ENCODE measurements around the gene BCR.
A peak's percentile ranks its signal among the peaks of the same experiment; 100 is the strongest.

BCR gene

DNA sequence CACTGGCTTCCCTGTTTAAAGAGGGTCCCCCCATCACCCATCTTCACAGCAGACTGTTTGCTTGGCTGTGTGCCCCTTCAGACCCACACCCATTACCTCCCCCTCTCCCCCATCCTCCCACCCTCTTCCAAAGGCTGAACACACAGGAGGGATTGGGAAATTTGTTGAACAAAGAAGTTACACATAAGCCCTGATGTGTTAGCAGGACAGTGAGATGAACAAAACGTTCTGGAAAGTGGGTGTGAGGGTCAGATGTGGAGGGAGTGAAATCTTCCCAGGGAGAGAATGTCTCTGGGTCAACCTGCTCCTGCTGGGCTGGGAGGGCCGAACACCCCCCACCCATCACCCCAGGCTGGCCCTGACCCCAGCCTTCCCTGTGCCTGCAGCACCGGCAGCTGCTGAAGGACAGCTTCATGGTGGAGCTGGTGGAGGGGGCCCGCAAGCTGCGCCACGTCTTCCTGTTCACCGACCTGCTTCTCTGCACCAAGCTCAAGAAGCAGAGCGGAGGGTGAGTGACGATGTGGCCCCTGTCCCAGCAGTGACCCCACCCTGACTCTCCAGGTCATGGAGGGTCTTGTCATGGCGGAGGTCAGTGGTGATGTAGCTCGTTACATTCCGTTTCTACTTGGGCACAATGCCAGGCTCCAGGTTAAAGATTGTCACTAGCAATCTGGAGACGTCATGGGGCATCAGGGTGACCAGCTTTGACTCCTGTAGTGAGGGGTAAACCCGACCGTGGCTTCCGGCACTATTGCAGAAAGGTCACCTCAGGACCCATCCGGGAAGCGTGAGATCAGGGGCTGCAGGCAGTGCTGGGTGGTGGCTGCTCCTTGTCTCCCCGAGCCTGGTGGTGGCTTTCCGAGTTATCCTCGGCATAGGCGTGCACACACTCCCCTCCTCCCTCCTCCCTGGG lies 103.5 kb downstream of the BCR start:
- H3K27me3 ChIP-seq (ENCODE audit: insufficient read depth, poor library complexity, severe bottlenecking), result no peaks in the 10 kb centered on the region
- peaks cover 36% of the 10 kb centered on the region for H3K4me1 ChIP-seq (ENCODE audit: insufficient read depth, poor library complexity, severe bottlenecking)
- H3K27ac ChIP-seq (ENCODE audit: poor library complexity, severe bottlenecking), result peak overlapping the region; percentile 77
- TF ChIP-seq, protein P1, sequence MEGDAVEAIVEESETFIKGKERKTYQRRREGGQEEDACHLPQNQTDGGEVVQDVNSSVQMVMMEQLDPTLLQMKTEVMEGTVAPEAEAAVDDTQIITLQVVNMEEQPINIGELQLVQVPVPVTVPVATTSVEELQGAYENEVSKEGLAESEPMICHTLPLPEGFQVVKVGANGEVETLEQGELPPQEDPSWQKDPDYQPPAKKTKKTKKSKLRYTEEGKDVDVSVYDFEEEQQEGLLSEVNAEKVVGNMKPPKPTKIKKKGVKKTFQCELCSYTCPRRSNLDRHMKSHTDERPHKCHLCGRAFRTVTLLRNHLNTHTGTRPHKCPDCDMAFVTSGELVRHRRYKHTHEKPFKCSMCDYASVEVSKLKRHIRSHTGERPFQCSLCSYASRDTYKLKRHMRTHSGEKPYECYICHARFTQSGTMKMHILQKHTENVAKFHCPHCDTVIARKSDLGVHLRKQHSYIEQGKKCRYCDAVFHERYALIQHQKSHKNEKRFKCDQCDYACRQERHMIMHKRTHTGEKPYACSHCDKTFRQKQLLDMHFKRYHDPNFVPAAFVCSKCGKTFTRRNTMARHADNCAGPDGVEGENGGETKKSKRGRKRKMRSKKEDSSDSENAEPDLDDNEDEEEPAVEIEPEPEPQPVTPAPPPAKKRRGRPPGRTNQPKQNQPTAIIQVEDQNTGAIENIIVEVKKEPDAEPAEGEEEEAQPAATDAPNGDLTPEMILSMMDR (IDR thresholded peaks at IDR 0.05; ENCODE audit: poor library complexity, severe bottlenecking), result no peak
- DNase-seq (ENCODE audit: low spot score) (peak; percentile 55), ATAC-seq (ENCODE audit: low read depth) (no peak)
- peaks cover 78% of the 10 kb centered on the region for H3K36me3 ChIP-seq (ENCODE audit: low read depth)
- peaks cover 7% of the 10 kb centered on the region for H3K9me3 ChIP-seq (ENCODE audit: severe bottlenecking)
- H3K4me3 ChIP-seq (ENCODE audit: severe bottlenecking), result no peak overlapping the region

DNA sequence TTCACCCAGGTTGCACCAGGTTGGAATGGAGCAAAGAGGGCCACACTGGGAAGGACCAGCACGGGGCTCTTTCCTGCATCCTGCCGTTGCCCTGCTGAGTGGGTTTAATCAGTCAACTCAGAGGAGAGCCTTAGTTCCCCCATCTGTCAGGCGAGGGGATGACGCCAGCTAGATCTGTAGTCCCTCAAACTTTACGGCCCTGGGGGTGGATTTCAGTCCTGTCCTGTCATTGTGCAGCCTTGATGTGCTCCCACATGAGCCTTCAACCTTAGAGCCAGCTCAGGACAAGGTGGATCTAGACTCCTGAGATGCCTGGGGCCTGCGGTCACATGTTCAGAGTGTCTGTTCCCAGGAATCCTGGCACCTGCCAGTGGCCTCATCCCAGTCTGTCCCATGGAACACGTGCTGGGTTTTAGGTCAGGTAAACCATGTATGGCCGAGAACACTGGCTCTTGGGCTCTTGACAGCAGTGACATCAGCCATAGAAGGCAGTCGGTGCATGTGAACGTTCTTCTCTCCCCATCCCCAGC lies 104.3 kb downstream of the BCR start:
- DNase-seq (ENCODE audit: low spot score), result no peak
- Histone ChIP-seq H3K27ac (ENCODE audit: poor library complexity, severe bottlenecking) (no peak overlapping the region), H3K4me1 (ENCODE audit: insufficient read depth, poor library complexity, severe bottlenecking) (peaks cover 29% of the 10 kb centered on the region), H3K36me3 (ENCODE audit: low read depth) (peaks cover 81% of the 10 kb centered on the region), H3K27me3 (ENCODE audit: insufficient read depth, poor library complexity, severe bottlenecking) (no peaks in the 10 kb centered on the region), H3K4me3 (ENCODE audit: severe bottlenecking) (no peak overlapping the region), H3K9me3 (ENCODE audit: severe bottlenecking) (peaks cover 7% of the 10 kb centered on the region)
- ATAC-seq (ENCODE audit: low read depth), result no peak
- TF ChIP-seq, protein P1 (IDR thresholded peaks at IDR 0.05; ENCODE audit: poor library complexity, severe bottlenecking), result no peak

- H3K27me3 ChIP-seq (ENCODE audit: insufficient read depth, poor library complexity, severe bottlenecking), result no peaks in the 10 kb centered on the region
- ATAC-seq (ENCODE audit: low read depth) (no peak), DNase-seq (ENCODE audit: low spot score) (no peak)
- peaks cover 5% of the 10 kb centered on the region for H3K9me3 ChIP-seq (ENCODE audit: severe bottlenecking)
- TF ChIP-seq, protein P1 (IDR thresholded peaks at IDR 0.05; ENCODE audit: poor library complexity, severe bottlenecking), result no peak
- H3K36me3 ChIP-seq (ENCODE audit: low read depth), result peaks cover 81% of the 10 kb centered on the region
- no peak overlapping the region for H3K4me3 ChIP-seq (ENCODE audit: severe bottlenecking)
- H3K27ac ChIP-seq (ENCODE audit: poor library complexity, severe bottlenecking), result no peak overlapping the region
- peaks cover 22% of the 10 kb centered on the region for H3K4me1 ChIP-seq (ENCODE audit: insufficient read depth, poor library complexity, severe bottlenecking)
Measured at GRCh38 chr22:23285236-23285635, 104.9 kb downstream of the BCR start.

DNA sequence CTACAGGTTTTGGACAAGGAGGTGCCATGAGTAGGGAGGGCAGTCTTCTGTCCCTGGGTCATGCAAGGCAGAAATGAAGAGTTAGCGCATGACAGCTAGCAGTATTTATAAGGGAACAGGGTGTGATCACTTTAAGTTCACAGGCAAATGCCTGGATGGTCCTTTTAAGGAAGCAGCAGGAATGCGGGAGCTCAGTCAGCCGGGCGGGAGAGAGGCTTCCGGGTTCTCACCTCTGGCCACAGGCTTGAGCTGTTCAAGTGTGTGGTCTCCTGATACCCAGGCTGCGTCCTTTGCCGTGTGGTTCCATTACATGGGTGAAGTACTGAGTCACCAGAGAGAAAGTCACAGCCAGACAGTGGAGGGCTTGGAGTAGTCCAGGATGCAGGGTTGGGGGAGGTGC lies 105.4 kb downstream of the BCR start:
- TF ChIP-seq, protein P1 (IDR thresholded peaks at IDR 0.05; ENCODE audit: poor library complexity, severe bottlenecking), result no peak
- H3K27ac ChIP-seq (ENCODE audit: poor library complexity, severe bottlenecking), result no peak overlapping the region
- H3K4me3 ChIP-seq (ENCODE audit: severe bottlenecking), result no peak overlapping the region

DNA sequence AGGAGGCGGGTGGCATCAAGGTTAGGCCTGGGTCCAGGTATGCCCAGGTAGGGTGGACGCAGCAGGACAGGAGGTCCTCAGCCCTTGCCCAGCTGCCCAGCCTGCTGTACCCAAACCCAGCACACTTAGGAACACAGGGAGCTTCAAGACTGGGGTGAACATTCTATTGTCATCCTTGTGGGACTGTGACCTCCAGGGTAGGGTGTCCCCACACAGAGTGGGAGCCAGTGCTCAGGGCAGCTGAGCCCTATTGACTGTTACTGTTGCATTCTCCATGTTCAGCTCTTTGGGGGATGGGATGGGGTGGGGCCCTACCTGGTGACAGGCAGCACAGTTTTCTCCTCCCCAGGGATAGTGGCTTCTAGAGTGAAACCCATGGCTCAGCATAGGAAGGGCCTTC lies 106.0 kb downstream of the BCR start:
- H3K27me3 ChIP-seq (ENCODE audit: insufficient read depth, poor library complexity, severe bottlenecking), result no peaks in the 10 kb centered on the region
- H3K36me3 ChIP-seq (ENCODE audit: low read depth), result peaks cover 81% of the 10 kb centered on the region
- peaks cover 3% of the 10 kb centered on the region for H3K9me3 ChIP-seq (ENCODE audit: severe bottlenecking)
- ATAC-seq (ENCODE audit: low read depth), result no peak
- peaks cover 19% of the 10 kb centered on the region for H3K4me1 ChIP-seq (ENCODE audit: insufficient read depth, poor library complexity, severe bottlenecking)
- no peak overlapping the region for H3K27ac ChIP-seq (ENCODE audit: poor library complexity, severe bottlenecking)
- TF ChIP-seq, protein P1 (IDR thresholded peaks at IDR 0.05; ENCODE audit: poor library complexity, severe bottlenecking), result no peak
- no peak overlapping the region for H3K4me3 ChIP-seq (ENCODE audit: severe bottlenecking)
- no peak for DNase-seq (ENCODE audit: low spot score)

More for the DNA sequence above, 105.4 kb downstream of the BCR start:
- peaks cover 22% of the 10 kb centered on the region for H3K4me1 ChIP-seq (ENCODE audit: insufficient read depth, poor library complexity, severe bottlenecking)
- DNase-seq (ENCODE audit: low spot score), result no peak
- H3K36me3 ChIP-seq (ENCODE audit: low read depth), result peaks cover 81% of the 10 kb centered on the region
- no peak for ATAC-seq (ENCODE audit: low read depth)
- H3K27me3 ChIP-seq (ENCODE audit: insufficient read depth, poor library complexity, severe bottlenecking), result no peaks in the 10 kb centered on the region
- H3K9me3 ChIP-seq (ENCODE audit: severe bottlenecking), result peaks cover 3% of the 10 kb centered on the region
